ENCODE data around the gene HIPK4. TPM values are rescaled to one million over a fixed set of nuclear protein-coding genes. Genes with fewer than 3 reads are reported as not detected.

Gene HIPK4
- total RNA-seq, 1 experiment from 2014 or later: 0.74 TPM

- Histone ChIP-seq H3K4me3 (replicated peaks in 1 of 2; ENCODE audit: low read depth in 1 of 2, low read length in 2 of 2) (no peak overlapping the region), H3K4me2 (ENCODE audit: low read length) (no peak overlapping the region), H3K9me3 (ENCODE audit: control insufficient read depth in 1 of 2, insufficient read depth in 1 of 2, low read depth in 1 of 2, low read length in 2 of 2) (no peaks in the 10 kb centered on the region), H3K27ac (ENCODE audit: low read depth, low read length) (no peak overlapping the region), H2AFZ (ENCODE audit: low read depth, low read length, poor library complexity, severe bottlenecking) (no peak overlapping the region), H4K20me1 (ENCODE audit: insufficient read depth) (no peaks in the 10 kb centered on the region), H3K9me2 (ENCODE audit: insufficient read depth) (no peaks in the 10 kb centered on the region), H3K4me1 (ENCODE audit: control insufficient read depth in 1 of 2, insufficient read depth in 2 of 2, low read length in 2 of 2) (no peaks in the 10 kb centered on the region), H3K36me3 (ENCODE audit: control insufficient read depth in 1 of 2, insufficient read depth in 2 of 2, low read length in 2 of 2) (no peaks in the 10 kb centered on the region), H3K9ac (ENCODE audit: low read length) (no peak overlapping the region), H3K27me3 (ENCODE audit: insufficient read depth, low read length) (no peaks in the 10 kb centered on the region), H3K79me2 (ENCODE audit: insufficient read depth, low read length) (no peaks in the 10 kb centered on the region; the same call in none of the 2 replicates)
- ChIA-PET POLR2A (no interaction called here), CTCF (no interaction called here), RAD21 (ENCODE audit: low non-redundant PET in 1 of 2, low total read pairs in 2 of 2, uncharacterized antibody in 2 of 2, unreplicated experiment in 2 of 2) (no interaction called here)
- ATAC-seq (no peak), DNase-seq (ENCODE audit: low read depth, low spot score) (no peak)
- no peak for TF ChIP-seq EZH2phosphoT487 (IDR thresholded peaks at IDR 0.05; ENCODE audit: borderline replicate concordance)
- BruUV-seq (replicated peaks): no TSS peak
- intact Hi-C loops (cut with micrococcal nuclease): no loop called here
Measured at GRCh38 chr19:40357640-40358039, 32.3 kb downstream of the HIPK4 start.

GRCh38 chr19:40356681-40357595, 33.0 kb downstream of the HIPK4 start:
- CTCF ChIA-PET: no interaction called here
- POLR2A ChIA-PET: no interaction called here
- no TSS peak for BruUV-seq (replicated peaks)

More at GRCh38 chr19:40356681-40357595, 33.0 kb downstream of the HIPK4 start:
- RAD21 ChIA-PET (ENCODE audit: low non-redundant PET in 1 of 2, low total read pairs in 2 of 2, uncharacterized antibody in 2 of 2, unreplicated experiment in 2 of 2): no interaction called here
- Histone ChIP-seq H3K9me3 (ENCODE audit: control insufficient read depth in 1 of 2, insufficient read depth in 1 of 2, low read depth in 1 of 2, low read length in 2 of 2) (no peaks in the 10 kb centered on the region), H4K20me1 (ENCODE audit: insufficient read depth) (no peaks in the 10 kb centered on the region), H3K9ac (ENCODE audit: low read length) (no peak overlapping the region), H3K4me3 (replicated peaks in 1 of 2; ENCODE audit: low read depth in 1 of 2, low read length in 2 of 2) (no peak overlapping the region), H3K79me2 (ENCODE audit: insufficient read depth, low read length) (no peaks in the 10 kb centered on the region; the same call in none of the 2 replicates), H3K36me3 (ENCODE audit: control insufficient read depth in 1 of 2, insufficient read depth in 2 of 2, low read length in 2 of 2) (no peaks in the 10 kb centered on the region), H3K4me1 (ENCODE audit: control insufficient read depth in 1 of 2, insufficient read depth in 2 of 2, low read length in 2 of 2) (no peaks in the 10 kb centered on the region), H2AFZ (ENCODE audit: low read depth, low read length, poor library complexity, severe bottlenecking) (no peak overlapping the region), H3K27me3 (ENCODE audit: insufficient read depth, low read length) (no peaks in the 10 kb centered on the region), H3K9me2 (ENCODE audit: insufficient read depth) (no peaks in the 10 kb centered on the region), H3K27ac (ENCODE audit: low read depth, low read length) (no peak overlapping the region), H3K4me2 (ENCODE audit: low read length) (no peak overlapping the region)
- no peak for ATAC-seq
- no peak for TF ChIP-seq ZNF274 (IDR thresholded peaks at IDR 0.05; ENCODE audit: low read depth, low read length)
- TF ChIP-seq SIN3A (IDR thresholded peaks at IDR 0.05; ENCODE audit: low read depth): no peak
- no peak for TF ChIP-seq ATF3 (IDR thresholded peaks at IDR 0.05)
- TF ChIP-seq CTCF (IDR thresholded peaks at IDR 0.05 in 2 of 3, conservative IDR thresholded peaks at IDR 0.05 in 1 of 3; ENCODE audit: borderline replicate concordance in 1 of 3, insufficient read depth in 1 of 3, low read depth in 2 of 3, low read length in 2 of 3): no peak
- no peak for TF ChIP-seq POLR2A (IDR thresholded peaks at IDR 0.05; ENCODE audit: borderline replicate concordance, extremely low read depth, insufficient read depth, insufficient read length)
- TF ChIP-seq YY1 (IDR thresholded peaks at IDR 0.05; ENCODE audit: extremely low read depth, insufficient replicate concordance, low read depth, low read length): no peak
- TF ChIP-seq MAX (IDR thresholded peaks at IDR 0.05): no peak
- TF ChIP-seq JUND (IDR thresholded peaks at IDR 0.05): no peak
- DNase-seq (ENCODE audit: low read depth, low spot score): no peak
- intact Hi-C loops (cut with micrococcal nuclease): no loop called here

Measured in HCT116 (cell line).